ENCODE measurements around the gene SP4.

Gene SP4

GRCh38 chr7:21448974-21449373, 21.1 kb downstream of the SP4 start:
- no peak for DNase-seq

GRCh38 chr7:21450076-21450475, 22.2 kb downstream of the SP4 start:
- DNase-seq, result no peak

- no peak for DNase-seq
These were observed 23.1 kb downstream of the SP4 start for GRCh38 chr7:21450941-21451340.

GRCh38 chr7:21454182-21454581, 26.3 kb downstream of the SP4 start:
- DNase-seq, result no peak

GRCh38 chr7:21454906-21455305, 27.0 kb downstream of the SP4 start:
- DNase-seq, result no peak

- no peak for DNase-seq
These were observed 33.4 kb downstream of the SP4 start for GRCh38 chr7:21461282-21461681.

GRCh38 chr7:21462081-21462480, 34.2 kb downstream of the SP4 start:
- no peak for DNase-seq

GRCh38 chr7:21463524-21463923, 35.6 kb downstream of the SP4 start:
- no peak for DNase-seq

- no peak for DNase-seq
These were observed 41.1 kb downstream of the SP4 start for GRCh38 chr7:21468969-21469368.

- DNase-seq, result no peak
These were observed 42.0 kb downstream of the SP4 start for GRCh38 chr7:21469894-21470293.

- no peak for DNase-seq
These were observed 44.1 kb downstream of the SP4 start for GRCh38 chr7:21472029-21472428.

GRCh38 chr7:21476429-21476828, 48.5 kb downstream of the SP4 start:
- no peak for DNase-seq

GRCh38 chr7:21480693-21481403, 53.0 kb downstream of the SP4 start:
- DNase-seq, result no peak

GRCh38 chr7:21486511-21486910, 58.6 kb downstream of the SP4 start:
- DNase-seq, result no peak

GRCh38 chr7:21495731-21496130, 67.8 kb downstream of the SP4 start:
- DNase-seq, result no peak

- DNase-seq, result no peak
These were observed 69.2 kb downstream of the SP4 start for GRCh38 chr7:21497072-21497471.

- DNase-seq, result no peak
These were observed 72.4 kb downstream of the SP4 start for GRCh38 chr7:21500117-21500832.

- no peak for DNase-seq
These were observed 76.1 kb downstream of the SP4 start for GRCh38 chr7:21504021-21504420.

- no peak for DNase-seq
These were observed 79.9 kb downstream of the SP4 start for GRCh38 chr7:21507627-21508343.

GRCh38 chr7:21508538-21508937, 80.7 kb downstream of the SP4 start:
- DNase-seq, result no peak

- no peak for DNase-seq
These were observed 86.2 kb downstream of the SP4 start for GRCh38 chr7:21514062-21514461.

GRCh38 chr7:21524680-21525079, 96.8 kb downstream of the SP4 start:
- no peak for DNase-seq

GRCh38 chr7:21526007-21526406, 98.1 kb downstream of the SP4 start:
- no peak for DNase-seq

GRCh38 chr7:21526448-21526847, 98.6 kb downstream of the SP4 start:
- no peak for DNase-seq
